GM21515 (cell line): Measurements from ENCODE around the gene KCNK15.
"Not testable (repeated sequence)": the region's sequence is repeated elsewhere in the genome, so short reads cannot be mapped to it uniquely, and the experiment has no call there.

ENCODE experiments used
- ATAC-seq: cut with Tn5 transposase; IDR thresholded peaks from one replicate; pipeline ENCODE4 v1.9.1; 2021; ENCODE audit not compliant: unreplicated experiment

KCNK15 gene

DNA sequence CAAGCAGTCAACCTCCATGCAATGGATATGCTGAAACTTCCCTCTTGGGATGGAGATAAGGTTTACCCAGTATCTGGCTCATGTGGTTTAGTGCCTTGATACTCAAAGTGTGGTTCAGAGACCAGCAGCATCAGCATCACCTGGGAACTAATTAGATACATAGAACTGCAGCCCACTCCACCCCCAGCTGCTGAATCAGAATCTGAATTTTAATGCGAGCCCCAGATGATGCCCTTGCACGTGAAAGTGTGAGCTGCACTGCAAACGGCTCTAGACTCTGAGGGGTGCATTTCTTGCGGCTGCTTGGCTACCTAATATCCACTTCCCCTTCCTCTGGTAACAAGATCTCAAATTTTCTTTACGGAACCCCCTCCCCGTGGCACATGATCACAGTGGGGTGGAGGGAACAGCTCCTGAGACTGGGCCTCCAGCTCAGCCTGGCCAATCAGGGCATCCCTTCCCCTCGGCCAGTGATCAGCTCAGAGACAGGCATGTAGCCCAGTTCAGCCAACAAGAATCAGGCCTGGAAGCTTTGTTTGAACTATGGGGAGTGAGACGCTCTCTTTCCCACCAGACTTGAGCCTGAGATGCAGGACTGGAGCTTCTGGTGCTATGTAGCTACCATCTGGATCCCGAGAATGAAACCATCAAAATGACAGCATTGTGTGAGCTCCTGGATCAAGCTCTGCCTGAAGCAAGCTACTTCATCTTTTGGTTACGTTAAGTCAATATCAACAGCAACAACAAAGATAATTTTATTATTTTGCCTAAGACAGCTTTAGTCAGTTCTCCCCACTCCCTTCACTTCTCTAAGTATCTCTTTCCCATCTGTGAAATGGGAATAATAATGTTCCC, 12.8 kb downstream of the KCNK15 start:
- no peak for ATAC-seq

DNA sequence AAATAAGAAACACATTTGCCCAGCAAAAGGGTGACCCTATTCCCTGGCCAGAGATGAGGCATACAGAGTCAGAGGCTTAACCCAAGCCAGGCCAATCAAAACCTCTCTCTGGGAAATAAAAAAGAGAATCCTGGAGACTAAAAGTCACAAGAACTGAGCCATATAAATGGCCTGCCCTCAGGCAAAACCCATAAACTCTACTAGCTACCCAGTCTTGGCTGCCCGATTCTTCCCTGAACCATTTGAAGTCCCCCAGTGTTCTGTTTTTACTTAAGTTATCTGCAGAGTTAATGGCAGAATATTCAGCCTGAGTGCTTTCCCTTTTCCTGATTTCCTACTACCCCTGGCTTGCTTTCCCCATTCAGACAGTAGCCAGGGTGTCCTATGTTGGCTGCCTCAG, 13.9 kb downstream of the KCNK15 start:
- ATAC-seq: no peak

DNA sequence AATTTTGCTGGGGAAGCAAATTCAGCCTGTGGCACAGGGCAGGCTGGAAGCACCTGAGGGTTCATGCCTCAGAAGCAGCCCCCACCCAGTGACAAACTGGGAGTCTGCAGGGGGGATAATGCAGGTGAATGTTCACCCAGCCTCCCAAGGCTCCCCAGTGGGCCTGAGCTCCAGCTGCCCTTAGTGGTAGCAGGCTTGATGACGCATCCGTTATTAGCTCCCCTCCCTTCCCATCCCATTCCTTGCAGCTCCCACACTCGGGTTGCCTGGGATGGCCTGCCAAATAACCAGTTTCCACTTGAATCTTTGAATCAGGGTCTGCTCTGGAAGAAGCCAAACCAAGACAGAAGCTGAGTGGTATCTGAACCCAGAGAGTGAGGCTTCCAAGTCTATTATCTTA, 15.8 kb downstream of the KCNK15 start:
- no peak for ATAC-seq

DNA sequence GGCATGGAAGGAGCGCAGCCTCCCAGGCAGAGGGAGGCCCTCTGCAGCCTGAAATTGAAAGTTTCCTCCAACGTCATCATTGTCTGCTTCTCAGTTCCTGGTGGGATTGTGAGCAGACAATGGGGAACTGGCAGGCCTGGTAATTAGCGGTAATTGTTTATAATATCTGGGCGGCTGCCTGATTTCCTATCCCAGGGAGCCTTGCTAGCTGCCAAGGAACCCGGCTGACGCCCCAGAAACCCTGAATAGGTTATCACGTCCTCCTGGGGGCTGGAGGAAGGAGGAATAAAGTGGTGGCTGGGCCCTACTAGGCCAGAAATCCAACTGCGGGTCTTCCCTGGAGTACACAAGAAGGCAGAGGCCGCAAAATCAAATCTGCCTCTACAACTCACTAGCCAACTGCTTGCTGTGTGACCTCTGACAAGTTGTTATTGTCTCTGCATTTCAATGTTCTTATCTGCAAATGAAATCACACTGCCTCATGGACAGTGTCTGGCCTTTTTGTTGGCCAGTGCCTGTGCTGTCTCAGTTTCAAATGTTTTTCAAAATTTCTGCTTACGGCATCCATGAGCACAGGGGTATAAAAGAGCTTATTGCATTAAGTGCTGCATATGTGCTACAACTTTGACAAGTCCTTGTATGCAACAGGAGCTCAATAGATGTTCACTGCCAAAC, 16.9 kb downstream of the KCNK15 start:
- no peak for ATAC-seq

DNA sequence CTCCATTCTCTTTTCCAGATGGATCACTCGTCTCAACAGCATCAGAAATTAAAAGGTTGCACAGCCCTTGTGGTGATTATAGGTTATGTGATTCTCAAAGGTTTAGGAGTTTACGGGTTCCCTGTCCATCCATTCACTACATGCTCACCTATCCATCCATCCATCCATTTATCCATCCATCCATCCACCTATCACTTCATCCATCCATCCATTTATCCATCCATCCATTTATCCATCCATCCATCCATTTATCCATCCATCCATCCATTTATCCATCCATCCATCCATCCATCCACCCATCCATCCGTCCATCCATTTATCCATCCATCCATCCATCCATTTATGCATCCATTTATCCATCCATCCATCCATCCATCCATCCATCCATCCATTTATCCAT, 18.1 kb downstream of the KCNK15 start:
- ATAC-seq: not testable (repeated sequence)

DNA sequence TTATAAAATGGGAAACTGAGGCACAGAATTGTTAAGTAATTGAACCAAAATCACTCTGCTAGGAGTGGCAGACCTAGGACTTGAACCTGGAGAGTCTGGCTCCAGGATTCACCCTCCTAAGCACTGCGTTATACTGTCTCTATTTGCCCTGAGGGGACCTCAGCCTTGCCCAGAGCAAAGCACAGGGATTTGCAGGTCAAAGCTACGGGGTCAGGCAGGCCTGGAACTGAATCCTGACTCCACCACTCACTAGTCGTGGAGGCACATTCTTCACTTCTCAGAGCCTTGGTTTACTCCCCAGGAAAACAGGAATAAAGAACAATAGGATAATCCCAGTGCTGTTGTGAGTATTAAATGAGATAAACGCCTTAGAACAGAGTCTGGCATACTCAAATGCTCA, 19.4 kb downstream of the KCNK15 start:
- no peak for ATAC-seq

DNA sequence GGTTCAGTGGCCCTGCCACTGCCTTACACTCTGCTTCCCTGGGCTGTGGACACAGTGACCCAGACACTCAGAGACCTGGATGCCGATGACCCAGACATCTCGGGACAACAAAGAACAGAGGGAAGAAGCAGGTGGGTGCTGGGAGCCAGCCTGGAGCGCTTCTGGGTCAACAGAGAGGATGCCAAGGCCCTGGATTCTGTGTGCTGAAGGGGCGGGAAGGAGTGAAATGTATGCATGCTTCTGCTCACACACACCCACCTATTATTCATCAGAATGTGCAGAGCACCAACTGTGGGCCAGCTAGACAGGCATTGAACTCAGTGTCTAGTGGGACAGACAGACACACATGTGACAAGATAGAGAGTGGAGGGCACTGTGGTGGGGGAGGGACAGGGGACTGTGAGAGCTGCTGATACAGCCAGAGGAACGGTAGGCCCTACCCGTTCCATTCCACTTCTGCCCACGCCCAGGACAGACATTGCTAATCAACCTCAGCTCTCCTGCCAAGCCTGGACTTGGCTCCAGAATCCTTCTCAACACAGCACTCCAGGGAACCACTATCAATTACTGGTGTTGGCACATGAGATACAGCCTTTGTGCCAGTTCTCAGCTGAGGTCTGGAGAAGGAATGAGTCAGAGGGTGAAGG, 20.2 kb downstream of the KCNK15 start:
- no peak for ATAC-seq

DNA sequence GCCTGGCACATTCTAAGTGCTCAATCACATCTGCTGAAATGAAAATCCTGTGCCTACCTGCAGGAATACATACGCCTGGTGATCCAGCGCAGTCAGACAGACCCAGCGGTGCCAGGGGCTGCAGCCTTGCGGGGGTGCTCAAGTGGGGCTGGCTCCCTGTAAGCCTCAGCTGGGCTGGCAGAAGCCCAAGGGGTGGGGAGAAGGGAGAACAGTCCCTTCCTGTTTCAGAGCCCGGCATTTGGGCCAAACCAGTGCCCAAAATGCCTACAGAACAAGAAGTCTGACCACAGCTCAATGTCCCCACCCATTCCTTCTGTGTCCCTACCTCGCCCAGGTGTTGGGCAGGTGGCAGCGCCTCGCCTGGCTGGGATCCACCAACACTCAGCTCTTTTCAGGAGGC, 22.6 kb downstream of the KCNK15 start:
- no peak for ATAC-seq

DNA sequence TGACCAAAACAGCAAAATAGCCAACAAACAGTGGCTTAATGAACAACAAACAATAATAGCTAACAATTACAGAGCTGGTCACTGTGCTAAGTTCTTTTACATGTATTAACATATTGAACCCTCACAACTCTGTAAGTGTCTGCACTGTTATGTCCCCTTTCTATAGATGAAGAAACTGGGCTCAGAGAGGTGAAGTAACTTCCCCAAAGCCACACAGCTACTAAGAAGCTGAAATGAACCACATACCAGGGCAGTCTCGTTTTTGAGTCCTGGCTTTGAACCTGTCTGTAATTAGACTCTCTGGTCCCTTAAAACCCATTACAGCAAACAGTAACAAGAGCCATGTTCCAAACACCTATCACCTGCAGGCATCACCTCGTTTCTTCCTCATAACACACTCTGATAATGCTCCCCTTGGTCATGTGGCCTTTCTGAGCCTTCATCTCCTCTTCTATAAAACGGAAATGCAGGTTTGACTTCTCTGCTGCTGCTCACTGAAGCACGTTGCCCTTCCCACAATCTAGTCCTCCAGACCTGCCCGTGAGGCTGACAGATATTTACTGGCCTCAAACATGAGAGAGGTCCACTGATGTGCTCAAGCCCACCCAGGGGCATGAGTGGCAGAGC, 23.3 kb downstream of the KCNK15 start:
- no peak for ATAC-seq

DNA sequence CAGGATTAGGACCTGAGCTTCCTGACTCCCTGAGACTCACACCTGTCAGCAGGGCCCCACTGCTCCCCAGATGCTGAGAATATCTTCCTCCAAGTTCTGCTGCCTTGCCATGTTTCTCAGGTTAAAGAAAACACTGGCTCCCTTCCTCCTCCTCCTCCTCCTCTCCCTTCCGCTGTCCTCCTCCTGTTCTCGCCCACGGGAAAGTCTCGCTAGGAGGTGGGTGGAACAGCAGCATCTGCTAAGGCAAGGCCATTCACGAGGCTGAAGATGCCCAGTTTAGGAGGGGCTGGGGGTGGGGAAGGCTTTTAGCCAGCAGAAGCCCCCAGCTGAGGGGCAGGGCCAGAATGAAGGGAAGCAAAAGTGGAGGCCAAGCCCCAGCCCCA, 23.8 kb downstream of the KCNK15 start:
- ATAC-seq: no peak

DNA sequence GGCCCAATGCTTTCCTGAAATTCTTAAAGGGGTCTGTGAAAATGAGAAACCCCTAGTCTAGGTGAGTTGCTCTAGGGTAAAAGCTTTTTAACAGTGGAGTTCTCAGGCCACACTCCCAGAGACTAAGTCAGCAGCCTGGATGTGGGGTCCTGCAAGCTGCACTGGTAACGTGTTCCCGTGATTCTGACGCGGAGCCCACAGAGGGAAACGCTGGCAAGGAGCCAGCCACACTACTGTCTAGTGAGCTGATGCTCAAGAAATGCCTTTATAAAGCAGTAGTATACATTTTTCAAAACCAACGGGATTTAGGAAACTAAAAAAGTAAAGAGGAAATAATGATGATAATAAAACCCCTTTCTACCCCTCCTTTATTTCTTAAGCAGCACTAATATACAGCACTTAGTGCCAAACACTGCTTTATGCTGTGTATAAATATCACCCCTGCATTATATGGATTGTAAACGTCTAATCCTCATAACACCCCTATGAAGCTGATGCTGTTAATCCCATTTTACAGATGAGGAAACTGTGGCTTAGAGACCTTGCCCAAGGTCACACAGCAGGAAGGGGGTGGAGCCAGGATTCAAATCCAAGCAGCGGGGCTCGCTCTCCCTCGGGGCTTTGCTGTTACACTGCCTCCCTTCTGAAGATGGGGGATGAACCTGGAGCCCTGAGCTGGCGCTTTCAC, 25.0 kb downstream of the KCNK15 start:
- ATAC-seq: no peak

DNA sequence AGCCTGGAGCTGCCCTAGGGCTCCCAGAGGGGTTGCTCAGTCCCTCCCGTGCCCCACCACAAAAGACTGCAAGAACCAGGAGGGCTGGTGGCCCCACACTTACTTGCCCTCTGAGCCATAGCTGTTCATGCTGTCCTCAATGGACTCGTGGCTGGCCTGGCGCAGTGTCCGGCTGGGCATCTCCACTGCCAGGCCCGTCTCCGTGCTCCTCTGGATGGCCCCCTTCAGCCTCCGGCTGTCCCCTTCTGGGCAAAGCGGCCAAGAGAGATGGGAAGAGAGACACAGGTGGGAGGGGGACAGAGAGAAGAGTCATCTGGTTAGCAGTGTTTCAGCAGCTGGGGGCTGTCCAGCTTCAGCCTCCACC, 25.5 kb downstream of the KCNK15 start:
- no peak for ATAC-seq

DNA sequence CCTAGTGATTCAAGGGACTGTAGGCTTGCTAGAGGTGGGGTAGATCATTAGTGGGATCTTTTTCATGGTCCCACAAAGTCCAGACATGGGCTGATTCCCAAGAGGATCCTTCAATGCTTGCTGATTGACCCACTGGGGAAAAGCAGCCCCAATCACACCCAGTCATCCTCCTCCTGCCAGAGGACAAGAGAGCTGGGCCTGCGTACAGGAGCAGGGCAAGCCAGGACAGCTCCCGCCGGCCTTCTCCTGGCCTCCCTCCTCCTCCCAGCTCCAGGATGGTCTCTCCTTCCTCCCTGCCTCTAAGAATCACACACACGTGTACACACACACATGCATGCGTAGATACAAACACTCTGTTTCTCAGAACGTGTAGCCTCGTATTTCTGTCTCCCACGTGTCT, 27.0 kb downstream of the KCNK15 start:
- ATAC-seq: no peak

DNA sequence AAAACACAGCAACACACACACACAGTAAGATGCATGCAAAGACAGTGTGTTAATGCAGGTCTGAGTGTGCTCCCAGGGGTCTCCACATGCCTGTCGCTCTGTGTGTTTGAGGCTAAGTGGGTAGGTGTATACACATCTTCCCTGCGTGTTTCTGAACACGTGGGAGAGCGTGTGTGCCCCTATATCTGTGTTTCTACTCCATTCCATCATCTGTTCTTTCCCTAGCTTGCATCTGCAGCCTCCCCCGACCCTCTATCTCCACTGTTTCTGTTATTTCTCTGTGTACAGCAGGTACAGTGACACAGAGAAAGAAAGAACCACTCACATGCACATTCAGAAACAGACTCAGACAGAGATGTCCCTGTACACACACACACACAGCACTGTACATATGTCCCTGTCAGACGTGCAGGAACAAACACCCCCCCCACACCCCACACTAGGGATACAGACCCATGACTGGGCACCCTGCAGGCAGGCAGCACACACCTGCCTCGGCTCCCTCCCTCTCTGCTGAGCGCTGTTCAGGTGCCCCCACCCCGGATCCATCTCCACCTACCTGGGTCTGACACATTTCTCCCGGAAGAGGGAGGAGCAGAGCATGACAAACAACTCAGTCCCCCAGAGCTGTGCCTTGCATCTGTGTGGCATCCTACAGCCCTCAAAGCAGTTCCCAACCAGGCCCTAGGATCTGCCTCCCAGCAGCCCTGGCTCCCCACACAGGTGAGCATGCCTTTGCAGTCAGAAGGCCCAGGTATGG, 27.6 kb downstream of the KCNK15 start:
- no peak for ATAC-seq

DNA sequence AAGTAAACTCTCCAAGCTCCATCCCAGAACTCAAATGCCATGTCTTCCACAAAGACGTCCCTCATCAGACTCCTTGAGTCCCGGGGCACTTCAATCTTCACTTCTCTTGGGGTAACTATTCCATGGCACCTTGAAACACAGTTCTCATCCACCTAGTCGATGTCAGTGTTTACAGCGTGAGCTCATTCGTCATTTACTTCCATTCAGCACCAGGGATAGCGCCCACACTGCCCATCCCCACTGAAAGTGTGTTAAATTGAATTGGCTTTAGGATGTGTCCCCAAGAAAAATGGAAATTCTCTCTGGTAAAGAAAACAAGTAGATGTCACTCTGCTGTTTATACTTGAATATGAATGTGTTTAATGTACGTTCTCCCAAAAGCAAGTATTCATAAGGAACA, 31.3 kb downstream of the KCNK15 start:
- ATAC-seq: no peak

DNA sequence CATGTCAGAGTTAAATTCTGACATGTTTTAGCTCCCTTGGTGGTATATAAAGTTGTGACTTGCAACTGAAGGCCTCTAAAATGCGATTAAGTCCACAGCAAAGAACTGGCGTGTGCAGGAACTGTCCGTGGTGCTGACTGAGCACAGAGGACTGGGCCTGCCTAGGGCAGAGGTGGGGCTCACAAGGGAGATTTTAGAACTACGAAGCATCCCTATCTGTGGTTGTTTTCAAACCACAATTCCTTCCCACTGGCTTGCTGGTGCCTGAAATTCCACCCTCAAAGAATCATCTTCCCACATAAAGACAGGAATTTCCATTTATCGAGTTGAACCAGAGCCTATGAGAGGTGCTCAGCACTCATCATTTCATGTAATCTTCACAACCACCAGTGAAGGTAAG, 34.6 kb downstream of the KCNK15 start:
- ATAC-seq: no peak

DNA sequence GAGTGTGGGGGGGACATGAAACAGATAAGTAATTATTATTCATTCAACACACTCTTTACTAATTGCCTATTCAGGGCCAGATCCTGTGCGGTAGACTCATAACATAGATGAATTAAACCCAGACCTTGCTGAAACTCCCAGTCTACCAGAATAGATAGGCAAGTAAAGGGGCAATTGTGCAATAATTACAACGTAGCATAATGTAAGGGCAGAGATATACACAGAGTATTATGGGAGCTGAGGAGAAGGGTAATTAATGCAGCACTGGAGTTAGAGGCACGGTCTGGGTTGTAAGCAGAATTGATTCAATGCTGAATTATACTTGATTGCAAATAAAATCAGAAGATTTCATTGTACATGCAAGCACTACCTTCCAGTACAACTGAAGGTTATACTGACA, 35.5 kb downstream of the KCNK15 start:
- no peak for ATAC-seq

DNA sequence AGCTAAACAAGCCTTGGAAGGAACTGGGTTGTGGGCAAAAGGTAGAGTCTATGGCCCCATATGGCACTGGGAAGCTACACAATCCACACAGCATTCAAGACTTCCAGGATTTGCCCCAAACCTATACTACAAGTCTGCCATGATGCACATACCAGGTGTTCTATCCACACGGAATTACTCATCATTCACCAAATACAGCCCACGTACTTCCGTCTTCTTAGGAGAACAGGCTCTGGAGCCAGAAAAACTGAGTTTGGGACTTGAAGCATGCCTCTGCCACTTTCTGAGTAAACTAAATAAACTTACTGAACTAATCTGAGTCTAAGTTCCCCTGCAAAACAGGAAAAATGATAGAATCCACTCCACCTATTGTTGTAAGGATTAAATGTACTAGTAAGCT, 36.1 kb downstream of the KCNK15 start:
- no peak for ATAC-seq

DNA sequence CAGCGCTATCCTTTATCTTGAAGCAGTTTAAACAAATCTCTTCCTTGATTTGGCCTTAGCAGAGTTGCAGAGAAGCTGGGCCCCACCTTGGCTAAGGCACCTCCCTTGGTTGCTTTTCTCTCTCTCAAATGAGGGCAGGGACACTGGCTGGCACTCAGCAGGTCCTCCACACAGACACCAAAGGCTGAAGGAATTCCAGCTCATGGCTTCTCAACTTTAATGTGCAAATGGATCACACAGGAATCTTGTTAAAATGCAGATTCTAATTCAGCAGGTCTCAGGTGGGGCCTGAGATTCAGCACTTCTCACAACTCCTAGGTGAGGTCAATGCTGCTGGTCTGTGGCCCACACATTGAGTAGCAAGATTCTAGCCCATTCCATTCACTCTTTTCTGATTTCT, 39.0 kb downstream of the KCNK15 start:
- no peak for ATAC-seq

DNA sequence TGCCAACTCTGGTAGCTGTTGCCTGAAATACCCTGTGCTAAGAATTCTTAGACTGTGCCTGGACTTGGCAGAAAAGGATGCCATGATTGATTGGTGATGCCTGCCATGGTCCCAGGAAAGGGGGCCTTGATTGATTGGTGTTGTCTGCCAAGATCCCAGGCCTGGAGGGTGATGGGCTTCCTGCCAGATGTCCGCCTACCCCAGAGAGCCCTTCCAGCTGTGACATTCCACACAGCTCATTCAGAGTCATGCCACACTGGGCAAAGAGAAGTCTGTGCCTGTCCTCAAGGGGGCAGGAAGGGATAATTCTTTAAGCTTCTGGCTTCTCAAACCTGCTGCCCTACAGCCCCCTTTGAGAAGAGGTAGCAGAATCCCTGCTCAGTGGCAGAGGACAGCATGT, 40.1 kb downstream of the KCNK15 start:
- ATAC-seq: no peak

DNA sequence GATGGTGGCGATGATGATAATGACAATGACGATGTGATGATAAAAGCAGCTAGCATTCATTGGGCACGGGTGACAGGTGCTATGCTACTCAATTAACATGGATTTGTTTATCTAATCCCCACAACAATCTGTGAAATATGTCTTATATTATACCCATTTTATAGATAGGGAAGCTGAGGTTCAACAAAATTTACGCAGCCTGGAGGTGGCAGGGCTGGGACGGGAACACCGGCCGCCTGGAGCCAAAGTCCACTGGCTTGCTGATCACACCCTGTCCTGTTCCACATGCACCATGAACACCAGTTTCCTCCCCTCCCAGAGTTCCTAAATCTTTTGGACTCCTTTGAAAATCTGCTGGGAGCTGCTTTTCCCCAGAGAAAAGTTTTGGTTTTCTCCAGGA, 41.6 kb downstream of the KCNK15 start:
- ATAC-seq: no peak
